Activated naive CD8-positive, alpha-beta T cell treated with anti-CD3 and anti-CD28 coated beads, Interleukin-2, amount 50 U/mL, for 24 hours (primary cell): ENCODE measurements around the gene VAPB.

Experiments used
- ATAC-seq: fragments of 150-1000 bp; cut with Tn5 transposase; one replicate; pipeline ENCODE4 v1.10.0; 2021
- DNase-seq: peaks from one replicate; pipeline ENCODE4 v3.0.0; 2021
- H3K27ac Mint-ChIP-seq: one replicate; pipeline ENCODE4 v1.8.0; 2021; ENCODE audit warnings: mild to moderate bottlenecking, mixed read lengths
- H3K27me3 Mint-ChIP-seq: one replicate; pipeline ENCODE4 v1.8.0; 2021; ENCODE audit warnings: mixed read lengths
- H3K36me3 Mint-ChIP-seq: one replicate; pipeline ENCODE4 v1.8.0; 2021; ENCODE audit warnings: low read depth, mixed read lengths
- H3K4me1 Mint-ChIP-seq: one replicate; pipeline ENCODE4 v1.8.0; 2021; ENCODE audit warnings: mixed read lengths
- H3K4me3 Mint-ChIP-seq: one replicate; pipeline ENCODE4 v1.8.0; 2021; ENCODE audit warnings: mild to moderate bottlenecking, moderate library complexity, mixed read lengths
- H3K9me3 Mint-ChIP-seq: one replicate; pipeline ENCODE4 v1.8.0; 2021; ENCODE audit warnings: mixed read lengths

The VAPB gene, protein sequence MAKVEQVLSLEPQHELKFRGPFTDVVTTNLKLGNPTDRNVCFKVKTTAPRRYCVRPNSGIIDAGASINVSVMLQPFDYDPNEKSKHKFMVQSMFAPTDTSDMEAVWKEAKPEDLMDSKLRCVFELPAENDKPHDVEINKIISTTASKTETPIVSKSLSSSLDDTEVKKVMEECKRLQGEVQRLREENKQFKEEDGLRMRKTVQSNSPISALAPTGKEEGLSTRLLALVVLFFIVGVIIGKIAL

DNA sequence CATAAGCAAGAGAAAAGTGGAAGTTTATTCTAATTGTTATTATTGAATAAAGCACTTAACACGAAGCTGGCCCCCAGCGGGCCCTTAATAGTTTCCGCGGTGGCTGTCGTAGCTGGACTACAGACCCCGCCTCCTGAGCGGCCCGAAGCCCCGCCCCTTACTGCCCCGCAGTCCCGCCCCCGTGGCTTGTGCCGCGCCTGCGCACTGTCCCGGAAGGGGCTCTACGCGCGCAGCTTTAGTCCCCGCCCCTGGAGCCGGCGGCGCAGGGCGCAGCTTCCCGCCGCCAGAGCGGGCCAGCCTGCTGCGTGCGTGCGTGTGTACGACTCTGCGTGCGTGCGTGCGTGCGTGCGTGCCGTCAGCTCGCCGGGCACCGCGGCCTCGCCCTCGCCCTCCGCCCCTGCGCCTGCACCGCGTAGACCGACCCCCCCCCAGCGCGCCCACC, at the start of gene VAPB:
VAPB (plus strand) TSS at position 348 of the 442 bp plus-strand sequence. CDS start 231 bp downstream, outside the sequence.
- peaks cover 5% of the 10 kb centered on the region for H3K27me3 Mint-ChIP-seq

DNA sequence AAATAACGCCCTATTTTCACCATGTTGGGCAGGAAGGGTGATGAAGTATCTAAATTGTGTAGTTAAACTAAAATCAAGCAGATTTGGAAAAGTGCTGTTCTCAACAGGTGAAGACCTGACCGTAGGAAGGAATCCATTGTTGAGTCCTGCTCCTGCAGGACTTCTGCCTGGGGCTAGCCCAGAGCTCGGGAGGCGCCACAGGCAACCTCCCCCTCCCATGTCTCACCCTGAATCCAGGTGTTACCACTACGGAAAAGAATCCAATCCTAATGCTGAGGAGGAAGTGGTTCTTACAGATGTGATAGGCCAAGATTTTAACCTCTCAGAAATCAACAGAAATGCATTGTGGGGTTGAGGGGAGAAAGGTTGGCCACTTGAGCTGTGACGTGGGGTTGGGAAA, 49.3 kb upstream of the VAPB start:
- ATAC-seq (no peak), DNase-seq (no peak)
- H3K4me1 Mint-ChIP-seq, result peaks cover 20% of the 10 kb centered on the region
- peaks cover 23% of the 10 kb centered on the region for H3K36me3 Mint-ChIP-seq
- no peak overlapping the region for H3K27ac Mint-ChIP-seq
- no peaks in the 10 kb centered on the region for H3K27me3 Mint-ChIP-seq
- no peak overlapping the region for H3K4me3 Mint-ChIP-seq
- no peaks in the 10 kb centered on the region for H3K9me3 Mint-ChIP-seq

More for the DNA sequence above, at the start of gene VAPB:
- H3K4me1 Mint-ChIP-seq, result peaks cover 36% of the 10 kb centered on the region
- peak within 1 kb of the TSS; percentile 94 for H3K27ac Mint-ChIP-seq
- DNase-seq (peak; percentile 98), ATAC-seq (peak; percentile 99)
- H3K4me3 Mint-ChIP-seq, result peak within 1 kb of the TSS; percentile 95
- no peaks in the 10 kb centered on the region for H3K9me3 Mint-ChIP-seq
- peaks cover 34% of the 10 kb centered on the region for H3K36me3 Mint-ChIP-seq

DNA sequence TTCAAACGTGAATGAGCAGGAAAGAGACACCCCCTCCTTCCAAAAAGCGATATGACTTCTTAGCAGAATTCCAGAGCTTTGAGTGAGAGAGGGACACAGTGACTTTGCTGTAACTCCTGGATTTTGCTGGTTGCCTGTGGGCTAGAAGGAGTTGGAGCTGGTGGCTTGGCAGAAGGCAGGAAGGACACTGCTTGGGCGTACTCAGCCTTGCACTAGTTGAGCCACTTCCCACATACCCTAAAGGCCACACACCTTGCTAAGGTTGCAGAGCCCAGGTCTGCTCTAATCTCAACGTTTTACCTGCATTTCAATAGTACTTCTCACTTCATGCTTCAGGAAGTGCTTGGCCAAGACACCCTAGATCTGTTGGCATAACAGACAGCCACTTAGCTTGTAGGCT, 48.9 kb upstream of the VAPB start:
- Mint-ChIP-seq H3K4me1 (peaks cover 20% of the 10 kb centered on the region), H3K36me3 (peaks cover 23% of the 10 kb centered on the region), H3K27me3 (no peaks in the 10 kb centered on the region), H3K27ac (no peak overlapping the region), H3K4me3 (no peak overlapping the region), H3K9me3 (no peaks in the 10 kb centered on the region)
- ATAC-seq (no peak), DNase-seq (no peak)

DNA sequence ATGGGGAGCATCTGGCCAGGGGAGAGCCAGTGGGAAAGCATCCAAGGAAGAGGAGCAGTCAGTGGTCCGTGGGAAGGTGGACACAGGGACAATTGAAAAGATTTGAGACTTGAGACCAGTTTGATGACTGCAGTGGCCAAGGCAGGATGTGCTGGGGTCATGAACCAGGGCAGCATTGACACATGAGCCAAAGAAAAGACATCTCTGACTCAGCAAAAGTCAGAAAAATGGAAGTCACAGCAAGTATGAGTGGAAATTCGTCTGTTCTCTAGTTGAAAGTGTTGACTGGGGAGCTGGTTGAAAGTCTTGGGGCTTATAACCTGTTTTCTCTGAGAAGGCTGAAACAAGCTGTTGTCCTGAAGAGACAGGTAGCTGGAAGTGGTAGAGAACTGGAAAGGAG, 48.2 kb upstream of the VAPB start:
- Mint-ChIP-seq H3K4me3 (no peak overlapping the region), H3K36me3 (peaks cover 30% of the 10 kb centered on the region), H3K27ac (no peak overlapping the region), H3K4me1 (peaks cover 20% of the 10 kb centered on the region), H3K9me3 (no peaks in the 10 kb centered on the region), H3K27me3 (no peaks in the 10 kb centered on the region)
- DNase-seq, result no peak
- no peak for ATAC-seq

DNA sequence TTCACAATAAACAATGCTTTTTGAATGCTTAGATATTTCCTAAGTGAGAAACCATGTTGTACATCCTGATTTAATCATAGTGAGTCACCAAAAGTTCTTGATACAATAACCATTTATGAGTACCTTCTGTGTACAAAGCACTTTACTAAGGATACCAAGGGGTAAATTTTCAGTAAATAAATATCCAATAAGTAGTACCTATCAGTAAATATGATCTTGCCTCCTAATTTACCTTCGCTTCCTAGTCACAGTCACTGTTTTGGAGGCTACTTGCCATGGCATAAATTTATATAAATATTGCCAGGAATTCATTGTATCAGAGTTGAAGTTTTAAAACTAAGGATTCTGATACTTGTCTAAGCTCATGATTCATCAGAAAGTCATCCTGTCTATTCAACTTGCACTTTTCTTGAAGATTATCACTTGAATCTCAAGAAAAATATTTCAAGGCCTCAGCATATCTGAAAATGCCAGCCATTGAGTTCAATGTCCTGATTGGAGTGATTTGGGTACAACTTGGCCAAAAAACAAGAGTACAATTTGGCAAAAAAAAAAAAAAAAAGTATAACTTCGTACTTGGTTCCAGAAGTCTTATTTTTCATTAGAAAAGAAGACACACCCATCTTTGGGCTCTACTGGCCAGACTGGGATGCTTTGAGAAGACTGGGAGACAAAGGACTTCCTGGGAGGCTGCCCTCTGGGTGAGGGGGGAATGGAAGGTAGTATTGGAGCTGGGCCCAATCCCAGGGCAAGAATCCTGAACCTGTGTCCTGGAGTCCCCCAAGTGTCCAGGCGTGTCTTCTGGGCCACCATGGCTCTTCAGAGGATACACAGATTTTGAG, 46.7 kb upstream of the VAPB start:
- DNase-seq, result no peak
- peaks cover 43% of the 10 kb centered on the region for H3K36me3 Mint-ChIP-seq
- no peaks in the 10 kb centered on the region for H3K27me3 Mint-ChIP-seq

DNA sequence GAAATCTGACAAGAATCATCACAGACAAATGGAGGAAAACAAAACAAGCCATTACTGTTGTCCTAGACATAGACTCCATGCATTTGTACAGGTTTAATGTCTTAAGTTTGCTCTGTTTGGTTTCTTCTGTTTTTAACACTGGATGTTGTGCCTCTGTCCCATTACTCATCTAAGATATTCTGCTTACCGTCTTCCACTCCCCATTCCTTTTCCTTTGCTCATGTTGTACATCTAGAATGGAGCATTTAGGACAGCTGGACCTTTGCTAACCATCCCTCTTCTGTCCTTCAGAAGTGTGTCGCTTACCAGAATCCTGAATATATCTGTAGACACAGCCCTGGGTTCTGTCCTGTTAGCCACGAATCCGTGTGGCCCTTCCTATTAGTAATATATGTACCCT, 44.3 kb upstream of the VAPB start:
- peaks cover 36% of the 10 kb centered on the region for H3K36me3 Mint-ChIP-seq
- H3K4me1 Mint-ChIP-seq, result peaks cover 15% of the 10 kb centered on the region
- H3K4me3 Mint-ChIP-seq, result no peak overlapping the region
- ATAC-seq, result no peak
- H3K27me3 Mint-ChIP-seq, result no peaks in the 10 kb centered on the region
- H3K27ac Mint-ChIP-seq, result no peak overlapping the region
- DNase-seq, result no peak
- no peaks in the 10 kb centered on the region for H3K9me3 Mint-ChIP-seq

More for the DNA sequence above, 46.7 kb upstream of the VAPB start:
- Mint-ChIP-seq H3K27ac (no peak overlapping the region), H3K4me1 (peaks cover 20% of the 10 kb centered on the region), H3K9me3 (no peaks in the 10 kb centered on the region), H3K4me3 (no peak overlapping the region)
- no peak for ATAC-seq

DNA sequence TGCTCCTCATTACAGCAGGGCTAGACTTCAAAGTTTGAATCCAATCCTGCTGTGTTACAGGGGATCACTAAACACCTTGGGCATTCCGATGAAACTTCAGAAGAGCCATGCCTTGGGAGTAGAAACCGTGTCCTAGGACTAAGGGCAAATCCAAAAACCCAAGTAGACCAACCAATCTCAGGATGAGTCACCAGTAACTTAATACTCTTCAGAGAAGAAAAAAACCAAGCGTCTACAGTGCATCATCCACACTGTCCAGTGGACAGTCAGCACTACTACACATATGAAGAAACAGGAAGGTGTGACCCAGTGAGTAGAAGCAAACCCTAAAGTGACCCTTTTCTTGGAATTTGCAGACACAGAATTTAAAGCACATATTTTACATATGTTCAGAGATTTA, 39.5 kb upstream of the VAPB start:
- Mint-ChIP-seq H3K4me1 (peaks cover 4% of the 10 kb centered on the region), H3K9me3 (no peaks in the 10 kb centered on the region), H3K4me3 (no peak overlapping the region), H3K27me3 (no peaks in the 10 kb centered on the region), H3K36me3 (peaks cover 28% of the 10 kb centered on the region), H3K27ac (no peak overlapping the region)
- DNase-seq (no peak), ATAC-seq (no peak)

DNA sequence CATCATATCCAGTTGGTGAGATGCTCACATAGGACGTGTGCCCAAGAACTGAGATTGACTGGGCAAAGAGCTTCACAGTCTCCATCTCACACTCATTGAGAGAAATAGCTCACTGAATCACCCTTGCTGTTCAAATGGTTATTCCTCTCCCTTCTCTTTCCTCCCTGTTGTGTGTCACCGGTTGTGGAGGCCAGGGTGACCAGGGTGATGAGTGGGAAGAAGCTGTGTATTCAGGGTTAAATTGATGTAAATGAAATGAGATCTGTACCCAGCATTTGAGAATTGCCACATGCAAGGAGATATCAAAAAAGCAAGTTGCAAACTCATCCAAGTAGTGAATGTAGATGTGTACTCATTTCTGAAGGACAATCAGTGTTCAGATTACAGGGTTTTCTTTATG, 36.6 kb upstream of the VAPB start:
- no peak for DNase-seq
- Mint-ChIP-seq H3K27me3 (no peaks in the 10 kb centered on the region), H3K9me3 (no peaks in the 10 kb centered on the region), H3K4me3 (no peak overlapping the region), H3K4me1 (peaks cover 4% of the 10 kb centered on the region), H3K36me3 (peaks cover 12% of the 10 kb centered on the region), H3K27ac (no peak overlapping the region)
- ATAC-seq, result peak; percentile 72

DNA sequence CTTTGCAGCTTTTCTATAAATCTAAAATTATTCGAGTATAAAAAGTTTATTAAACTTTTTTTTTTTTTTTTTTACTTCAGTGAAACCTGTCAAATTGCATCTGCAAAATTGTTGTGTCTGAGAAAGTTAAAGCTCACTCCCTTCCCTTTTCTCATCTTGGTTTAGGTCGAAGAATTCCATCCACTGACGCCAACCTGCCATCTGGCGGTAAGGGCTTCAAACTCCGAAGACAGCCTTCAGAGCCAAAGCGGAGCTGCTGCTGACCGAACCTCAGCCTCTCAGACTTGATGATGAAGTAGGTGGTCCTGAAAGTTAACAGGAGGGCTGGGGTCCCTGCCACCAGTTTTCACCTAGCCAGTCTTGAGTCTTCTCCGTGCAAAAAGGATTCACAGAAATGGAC, 29.6 kb upstream of the VAPB start:
- ATAC-seq, result no peak
- H3K36me3 Mint-ChIP-seq, result peaks cover 30% of the 10 kb centered on the region
- no peak overlapping the region for H3K27ac Mint-ChIP-seq
- DNase-seq, result no peak
- no peak overlapping the region for H3K4me3 Mint-ChIP-seq
- peaks cover 16% of the 10 kb centered on the region for H3K4me1 Mint-ChIP-seq
- no peaks in the 10 kb centered on the region for H3K9me3 Mint-ChIP-seq
- no peaks in the 10 kb centered on the region for H3K27me3 Mint-ChIP-seq

DNA sequence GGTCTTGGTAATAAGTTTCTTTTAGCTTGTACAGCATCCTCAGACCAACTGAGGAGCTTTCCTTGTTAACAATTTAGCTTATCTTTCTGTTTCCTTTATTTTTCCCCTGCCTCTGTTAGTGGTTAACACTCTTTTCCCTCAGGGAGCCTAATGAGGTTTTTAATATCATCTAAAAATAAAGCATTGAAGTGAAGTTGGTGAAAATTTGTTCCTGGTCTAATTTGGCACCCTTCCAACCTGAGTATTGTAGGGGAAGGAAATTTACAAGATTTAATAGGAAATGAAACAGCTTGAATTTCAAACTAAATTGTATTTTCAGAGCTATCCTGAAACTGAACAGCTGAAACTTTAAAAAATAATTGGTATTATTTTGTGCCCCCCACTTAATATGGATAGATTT, 28.1 kb upstream of the VAPB start:
- H3K36me3 Mint-ChIP-seq, result peaks cover 32% of the 10 kb centered on the region
- no peaks in the 10 kb centered on the region for H3K27me3 Mint-ChIP-seq
- H3K4me3 Mint-ChIP-seq, result no peak overlapping the region
- peaks cover 24% of the 10 kb centered on the region for H3K4me1 Mint-ChIP-seq
- no peak for ATAC-seq
- no peak for DNase-seq
- H3K9me3 Mint-ChIP-seq, result no peaks in the 10 kb centered on the region
- H3K27ac Mint-ChIP-seq, result no peak overlapping the region

DNA sequence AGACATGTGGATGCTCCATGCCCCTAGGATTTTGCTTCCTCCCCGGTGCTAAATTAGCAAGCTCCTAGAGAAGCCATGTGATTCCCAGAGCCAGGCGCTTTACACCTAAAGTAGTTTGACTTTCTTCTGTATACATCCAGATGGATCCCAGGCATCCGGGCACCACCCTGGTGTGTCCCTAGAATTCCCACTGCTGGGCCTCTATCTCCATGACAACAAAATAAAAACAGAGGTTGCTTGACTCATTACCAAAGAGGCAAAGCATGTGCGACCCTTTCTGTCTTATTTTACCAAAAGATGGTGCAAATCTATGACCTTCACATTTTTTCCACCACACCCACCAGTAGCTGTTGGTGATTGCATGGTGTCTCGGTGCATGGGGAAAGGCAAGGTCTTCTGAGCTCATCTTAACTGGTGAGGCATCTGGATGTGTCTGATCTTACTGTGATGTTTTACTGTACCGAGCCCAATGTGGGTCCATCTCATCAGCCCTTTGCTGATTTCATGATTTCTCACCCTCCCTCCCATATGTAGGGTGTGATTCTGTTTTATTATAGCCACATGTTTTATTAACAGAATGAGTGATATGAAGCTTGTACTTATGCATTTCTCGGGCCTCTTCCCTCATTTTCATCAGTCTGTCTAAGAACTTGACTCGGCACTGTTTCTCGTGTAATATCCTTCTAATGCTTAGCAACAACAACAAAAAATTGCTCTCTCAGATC, 27.4 kb upstream of the VAPB start:
- ATAC-seq (peak; percentile 91), DNase-seq (peak; percentile 35)
- Mint-ChIP-seq H3K27me3 (no peaks in the 10 kb centered on the region), H3K4me3 (no peak overlapping the region), H3K9me3 (no peaks in the 10 kb centered on the region), H3K36me3 (peaks cover 36% of the 10 kb centered on the region), H3K27ac (peak overlapping the region; percentile 48), H3K4me1 (peaks cover 31% of the 10 kb centered on the region)

DNA sequence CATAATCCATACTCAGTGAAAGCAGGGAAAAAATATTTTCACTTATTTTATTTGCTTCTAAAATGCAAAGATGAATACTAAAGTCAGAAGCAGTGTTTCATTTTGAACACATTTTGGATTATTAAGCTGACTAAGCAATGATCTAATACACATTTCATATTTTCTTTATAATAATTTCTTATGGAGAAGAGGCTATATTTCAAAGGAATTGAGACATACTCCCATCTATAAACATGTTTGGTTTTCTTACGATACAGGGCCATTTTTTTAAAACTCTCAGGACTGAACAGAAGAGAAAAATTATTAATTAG, 26.9 kb upstream of the VAPB start:
- Mint-ChIP-seq H3K9me3 (no peaks in the 10 kb centered on the region), H3K36me3 (peaks cover 36% of the 10 kb centered on the region), H3K4me1 (peaks cover 34% of the 10 kb centered on the region), H3K27me3 (no peaks in the 10 kb centered on the region), H3K4me3 (no peak overlapping the region), H3K27ac (peak overlapping the region; percentile 48)
- no peak for DNase-seq
- no peak for ATAC-seq

DNA sequence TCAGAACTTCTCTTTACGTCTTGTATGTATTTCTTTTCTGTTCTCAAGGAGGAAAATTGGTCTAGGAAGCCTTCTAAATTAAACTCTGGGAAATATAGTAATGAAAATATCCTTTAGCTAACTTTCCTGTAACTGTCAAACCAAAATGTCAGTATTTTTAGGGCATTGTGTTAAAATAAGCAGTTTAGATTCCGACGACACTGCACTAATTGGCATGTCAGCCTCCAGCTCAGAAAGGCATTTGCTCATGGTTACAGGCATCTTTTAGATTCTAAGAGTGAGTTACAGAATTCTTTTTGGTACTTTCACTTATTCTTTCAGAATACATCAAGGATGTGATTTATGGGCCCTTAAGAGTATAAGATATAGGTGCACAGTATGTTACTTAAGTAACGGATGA, 26.1 kb upstream of the VAPB start:
- H3K27ac Mint-ChIP-seq, result no peak overlapping the region
- no peaks in the 10 kb centered on the region for H3K27me3 Mint-ChIP-seq
- H3K9me3 Mint-ChIP-seq, result no peaks in the 10 kb centered on the region
- no peak overlapping the region for H3K4me3 Mint-ChIP-seq
- DNase-seq, result no peak
- ATAC-seq, result no peak
- H3K4me1 Mint-ChIP-seq, result peaks cover 38% of the 10 kb centered on the region
- peaks cover 36% of the 10 kb centered on the region for H3K36me3 Mint-ChIP-seq

DNA sequence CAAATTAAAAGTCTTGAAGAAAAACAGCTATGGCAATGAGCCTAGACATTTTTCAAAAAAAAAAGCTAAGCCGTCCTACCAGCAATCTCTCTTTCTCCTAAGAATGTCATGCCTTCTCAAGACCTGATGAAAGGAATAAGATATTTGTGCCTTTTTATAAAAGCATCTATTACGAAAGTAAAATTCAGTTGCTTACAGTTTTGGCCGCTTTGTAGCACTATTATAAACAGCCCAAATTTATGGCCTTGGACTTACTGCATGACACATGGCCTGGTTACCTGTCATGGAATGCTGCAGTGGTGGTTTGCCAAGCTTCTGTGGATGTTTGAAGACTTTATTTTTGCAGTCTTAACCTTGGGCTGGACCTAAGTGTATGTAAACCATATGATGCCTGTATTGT, 22.2 kb upstream of the VAPB start:
- DNase-seq (no peak), ATAC-seq (no peak)
- Mint-ChIP-seq H3K4me3 (no peak overlapping the region), H3K4me1 (peaks cover 31% of the 10 kb centered on the region), H3K36me3 (peaks cover 29% of the 10 kb centered on the region), H3K9me3 (no peaks in the 10 kb centered on the region), H3K27ac (no peak overlapping the region), H3K27me3 (no peaks in the 10 kb centered on the region)

DNA sequence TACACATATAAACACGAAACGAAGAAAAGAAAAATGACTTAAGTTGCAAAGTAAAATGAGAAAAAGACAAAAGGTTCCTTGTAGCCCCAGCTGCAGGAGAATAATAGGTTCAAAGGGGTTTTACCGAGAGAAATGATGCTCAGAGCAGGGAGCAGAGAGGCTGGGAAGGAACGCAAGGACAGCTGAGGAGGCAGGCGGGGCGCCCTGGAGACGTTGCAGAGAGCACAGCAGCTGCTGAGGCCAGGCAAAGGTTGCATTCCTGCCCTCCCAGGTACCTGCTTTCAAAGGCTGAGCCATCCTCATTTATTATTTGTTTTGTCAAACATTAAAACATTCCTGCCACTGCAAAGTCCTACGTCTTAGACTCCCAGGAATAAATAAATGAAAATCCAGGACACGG, 16.2 kb upstream of the VAPB start:
- Mint-ChIP-seq H3K27me3 (peaks cover 13% of the 10 kb centered on the region), H3K4me1 (no peaks in the 10 kb centered on the region), H3K27ac (no peak overlapping the region), H3K9me3 (no peaks in the 10 kb centered on the region), H3K4me3 (no peak overlapping the region), H3K36me3 (no peaks in the 10 kb centered on the region)
- no peak for ATAC-seq
- DNase-seq, result no peak
